Peyer's patch (tissue), 4 donors: ENCODE measurements around the gene ZMYND15.

ENCODE experiments used
- CTCF ChIP-seq, 6 experiments: fragments of 450-650 bp in 4 of 6; fragments of 200-600 bp in 2 of 6; sonication (generic) in 1 of 6; IDR thresholded peaks; one replicate each; pipeline ENCODE4 v1.5.1; 2017 to 2019; ENCODE audit warnings: antibody characterized with exemption in 6 of 6, mild to moderate bottlenecking in 3 of 6, moderate library complexity in 1 of 6
- POLR2A ChIP-seq, 2 donors: fragments of 450-650 bp; IDR thresholded peaks; one replicate each; pipeline ENCODE4 v1.5.1; 2017; ENCODE audit warnings: antibody characterized with exemption in 2 of 2, mild to moderate bottlenecking in 2 of 2, moderate library complexity in 2 of 2

- TF ChIP-seq CTCF (IDR thresholded peaks at IDR 0.05): no peak
- TF ChIP-seq POLR2A (IDR thresholded peaks at IDR 0.05): no peak
These were observed 28.7 kb downstream of the ZMYND15 start for GRCh38 chr17:4768298-4768697.
